ENCODE data around the gene KIAA1755.

Gene KIAA1755

DNA sequence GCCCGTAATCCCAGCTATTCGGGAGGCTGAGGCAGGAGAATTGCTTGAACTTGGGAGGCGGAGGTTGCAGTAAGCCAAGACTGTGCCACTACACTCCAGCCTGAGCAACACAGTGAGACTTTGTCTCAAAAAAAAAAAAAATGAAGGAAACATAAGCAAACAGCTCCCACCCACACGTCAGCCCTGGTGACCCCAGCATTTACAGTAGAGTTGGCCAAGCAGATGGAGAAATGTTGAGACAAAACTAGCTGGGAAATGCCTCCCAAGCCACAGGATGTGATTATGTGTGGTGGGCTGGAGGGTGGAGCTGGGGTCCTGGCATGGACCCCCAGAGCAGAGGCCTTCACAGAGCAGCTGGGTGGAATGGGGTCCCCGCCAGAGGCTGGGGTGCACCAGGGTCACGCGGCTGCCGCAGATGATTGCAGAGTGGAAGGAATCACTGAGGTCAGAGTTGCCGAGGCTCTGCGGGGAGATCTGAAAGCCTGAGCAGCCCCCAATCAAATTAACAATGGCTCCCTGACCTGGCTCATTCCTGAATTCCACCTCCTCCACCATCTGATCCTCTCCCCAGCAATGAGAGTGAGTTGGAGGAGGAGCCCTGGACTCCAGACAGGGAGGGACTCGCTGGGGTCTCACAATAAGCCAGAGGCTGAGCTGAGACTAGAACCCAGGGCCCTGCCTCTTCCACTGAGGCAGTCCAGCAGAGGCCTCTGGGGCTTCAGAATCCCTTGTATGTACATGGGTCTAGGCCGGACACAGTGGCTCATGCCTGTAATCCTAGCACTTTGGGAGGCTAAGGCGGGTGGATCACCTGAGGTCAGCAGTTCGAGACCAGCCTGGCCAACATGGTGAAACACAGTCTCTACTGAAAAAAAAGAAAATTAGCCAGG is 60.8 kb downstream of the KIAA1755 start:
- TF ChIP-seq EZH2phosphoT487 (IDR thresholded peaks at IDR 0.05; ENCODE audit: low read depth): no peak
- TF ChIP-seq, protein P1, sequence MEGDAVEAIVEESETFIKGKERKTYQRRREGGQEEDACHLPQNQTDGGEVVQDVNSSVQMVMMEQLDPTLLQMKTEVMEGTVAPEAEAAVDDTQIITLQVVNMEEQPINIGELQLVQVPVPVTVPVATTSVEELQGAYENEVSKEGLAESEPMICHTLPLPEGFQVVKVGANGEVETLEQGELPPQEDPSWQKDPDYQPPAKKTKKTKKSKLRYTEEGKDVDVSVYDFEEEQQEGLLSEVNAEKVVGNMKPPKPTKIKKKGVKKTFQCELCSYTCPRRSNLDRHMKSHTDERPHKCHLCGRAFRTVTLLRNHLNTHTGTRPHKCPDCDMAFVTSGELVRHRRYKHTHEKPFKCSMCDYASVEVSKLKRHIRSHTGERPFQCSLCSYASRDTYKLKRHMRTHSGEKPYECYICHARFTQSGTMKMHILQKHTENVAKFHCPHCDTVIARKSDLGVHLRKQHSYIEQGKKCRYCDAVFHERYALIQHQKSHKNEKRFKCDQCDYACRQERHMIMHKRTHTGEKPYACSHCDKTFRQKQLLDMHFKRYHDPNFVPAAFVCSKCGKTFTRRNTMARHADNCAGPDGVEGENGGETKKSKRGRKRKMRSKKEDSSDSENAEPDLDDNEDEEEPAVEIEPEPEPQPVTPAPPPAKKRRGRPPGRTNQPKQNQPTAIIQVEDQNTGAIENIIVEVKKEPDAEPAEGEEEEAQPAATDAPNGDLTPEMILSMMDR (IDR thresholded peaks at IDR 0.05; ENCODE audit: low read depth, low read length): no peak
- Histone ChIP-seq H3K4me2 (ENCODE audit: low read length) (no peak overlapping the region), H3K9me3 (ENCODE audit: insufficient read depth, low read length) (no peaks in the 10 kb centered on the region), H3K36me3 (replicated peaks; ENCODE audit: low read depth, low read length) (no peaks in the 10 kb centered on the region), H3K79me2 (ENCODE audit: low read length) (no peaks in the 10 kb centered on the region), H3K27ac (ENCODE audit: low read length) (no peak overlapping the region), H3K27me3 (ENCODE audit: low read depth, low read length) (peaks cover 21% of the 10 kb centered on the region), H3K9ac (ENCODE audit: low read length) (no peak overlapping the region), H4K20me1 (ENCODE audit: insufficient read depth, low read length) (no peaks in the 10 kb centered on the region), H2AFZ (ENCODE audit: low read depth, low read length) (no peak overlapping the region), H3K4me3 (ENCODE audit: low read length) (no peak overlapping the region), H3K4me1 (ENCODE audit: low read length) (peaks cover 16% of the 10 kb centered on the region)

DNA sequence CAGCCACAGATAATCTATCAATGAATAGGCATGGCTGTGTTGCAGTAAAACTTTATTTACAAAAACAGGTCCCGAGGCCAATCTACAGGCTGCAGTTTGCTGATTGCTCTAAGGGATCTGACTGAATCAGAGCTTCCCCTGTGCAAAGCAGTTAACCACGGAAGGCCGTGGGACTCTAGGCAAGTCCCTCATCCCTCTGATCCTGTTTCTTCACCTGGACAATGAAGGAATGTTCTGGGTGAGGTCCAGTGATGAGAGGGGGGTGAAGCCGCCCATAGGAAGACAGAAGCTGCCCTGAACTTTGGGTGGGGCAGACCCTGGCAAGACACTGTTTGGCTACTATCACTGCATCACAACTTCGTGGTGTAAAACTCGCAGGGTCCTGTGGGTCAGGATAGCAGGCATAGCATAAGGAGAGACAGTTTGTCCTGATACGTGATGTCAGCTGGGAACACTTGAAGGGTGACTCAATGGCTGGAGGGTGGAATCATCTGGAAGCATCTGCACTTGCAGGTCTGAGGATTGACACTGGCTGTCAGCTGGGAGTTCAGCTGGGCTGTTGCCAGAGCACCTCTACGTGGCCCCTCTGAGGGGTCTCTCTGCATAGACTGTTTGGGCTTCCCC is 62.2 kb downstream of the KIAA1755 start:
- Histone ChIP-seq H3K36me3 (replicated peaks; ENCODE audit: low read depth, low read length) (no peaks in the 10 kb centered on the region), H3K9me3 (ENCODE audit: insufficient read depth, low read length) (no peaks in the 10 kb centered on the region), H3K4me1 (ENCODE audit: low read length) (peaks cover 16% of the 10 kb centered on the region), H3K27me3 (ENCODE audit: low read depth, low read length) (peaks cover 7% of the 10 kb centered on the region), H3K79me2 (ENCODE audit: low read length) (no peaks in the 10 kb centered on the region), H3K4me3 (ENCODE audit: low read length) (no peak overlapping the region), H3K27ac (ENCODE audit: low read length) (no peak overlapping the region), H3K9ac (ENCODE audit: low read length) (no peak overlapping the region), H2AFZ (ENCODE audit: low read depth, low read length) (no peak overlapping the region), H3K4me2 (ENCODE audit: low read length) (no peak overlapping the region), H4K20me1 (ENCODE audit: insufficient read depth, low read length) (no peaks in the 10 kb centered on the region)
- TF ChIP-seq, protein P1 (IDR thresholded peaks at IDR 0.05; ENCODE audit: low read depth, low read length): no peak
- no peak for TF ChIP-seq EZH2phosphoT487 (IDR thresholded peaks at IDR 0.05; ENCODE audit: low read depth)

DNA sequence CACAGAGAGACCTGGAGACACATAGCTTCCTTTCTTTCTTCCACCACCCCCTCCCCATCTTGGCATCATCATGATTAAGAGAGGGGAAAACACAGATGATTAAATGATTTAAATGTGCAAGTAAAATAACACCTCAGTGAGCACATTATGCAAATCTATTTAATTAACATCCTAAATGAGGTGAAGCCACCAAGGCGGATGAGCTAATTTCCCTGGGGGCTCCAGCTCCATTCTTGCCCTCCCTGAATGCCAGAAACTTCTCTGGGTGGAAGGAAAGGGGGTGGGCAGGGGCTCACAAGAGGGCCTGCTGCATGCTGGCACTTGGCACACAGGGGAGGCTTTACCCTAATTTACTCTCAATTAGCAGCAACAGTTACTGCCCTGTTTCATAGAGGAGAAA is 62.9 kb downstream of the KIAA1755 start:
- H2AFZ ChIP-seq (ENCODE audit: low read depth, low read length): no peak overlapping the region
- TF ChIP-seq, protein P1 (IDR thresholded peaks at IDR 0.05; ENCODE audit: low read depth, low read length): no peak
- TF ChIP-seq EZH2phosphoT487 (IDR thresholded peaks at IDR 0.05; ENCODE audit: low read depth): no peak

DNA sequence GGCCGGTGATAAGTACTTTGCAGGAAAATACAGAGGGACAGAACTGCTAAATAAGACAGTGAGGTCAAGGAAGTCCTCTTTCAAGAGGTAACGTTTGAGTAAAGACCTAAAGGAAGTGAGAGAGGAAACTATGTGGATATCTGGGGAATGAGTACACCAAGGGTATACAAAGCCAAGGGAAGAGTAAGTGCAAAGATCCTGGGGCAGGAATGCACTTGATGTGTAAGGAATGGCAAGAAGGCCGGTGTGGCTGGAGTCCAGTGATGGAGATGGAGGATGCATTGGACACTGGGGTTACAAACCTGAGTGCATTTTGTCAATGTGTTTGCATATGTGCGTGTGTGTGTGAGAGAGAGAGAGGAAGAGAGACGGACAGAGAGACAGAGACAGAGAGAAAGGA is 63.3 kb downstream of the KIAA1755 start:
- Histone ChIP-seq H3K36me3 (replicated peaks; ENCODE audit: low read depth, low read length) (no peaks in the 10 kb centered on the region), H3K4me3 (ENCODE audit: low read length) (no peak overlapping the region), H3K79me2 (ENCODE audit: low read length) (no peaks in the 10 kb centered on the region), H3K9ac (ENCODE audit: low read length) (no peak overlapping the region), H3K27me3 (ENCODE audit: low read depth, low read length) (no peaks in the 10 kb centered on the region), H3K4me2 (ENCODE audit: low read length) (no peak overlapping the region), H2AFZ (ENCODE audit: low read depth, low read length) (no peak overlapping the region), H3K27ac (ENCODE audit: low read length) (no peak overlapping the region), H4K20me1 (ENCODE audit: insufficient read depth, low read length) (no peaks in the 10 kb centered on the region), H3K9me3 (ENCODE audit: insufficient read depth, low read length) (no peaks in the 10 kb centered on the region), H3K4me1 (ENCODE audit: low read length) (peaks cover 16% of the 10 kb centered on the region)
- TF ChIP-seq EZH2phosphoT487 (IDR thresholded peaks at IDR 0.05; ENCODE audit: low read depth): no peak
- TF ChIP-seq, protein P1 (IDR thresholded peaks at IDR 0.05; ENCODE audit: low read depth, low read length): no peak

More for the DNA sequence above, 62.9 kb downstream of the KIAA1755 start:
- H3K79me2 ChIP-seq (ENCODE audit: low read length): no peaks in the 10 kb centered on the region
- H3K4me1 ChIP-seq (ENCODE audit: low read length): peaks cover 16% of the 10 kb centered on the region
- no peak overlapping the region for H3K27ac ChIP-seq (ENCODE audit: low read length)
- H3K4me3 ChIP-seq (ENCODE audit: low read length): no peak overlapping the region
- H3K27me3 ChIP-seq (ENCODE audit: low read depth, low read length): no peaks in the 10 kb centered on the region
- no peak overlapping the region for H3K9ac ChIP-seq (ENCODE audit: low read length)
- no peaks in the 10 kb centered on the region for H4K20me1 ChIP-seq (ENCODE audit: insufficient read depth, low read length)
- no peaks in the 10 kb centered on the region for H3K36me3 ChIP-seq (replicated peaks; ENCODE audit: low read depth, low read length)
- H3K9me3 ChIP-seq (ENCODE audit: insufficient read depth, low read length): no peaks in the 10 kb centered on the region
- no peak overlapping the region for H3K4me2 ChIP-seq (ENCODE audit: low read length)
